HepG2 (cell line): Measurements from ENCODE around the gene VPS29. TPM values are rescaled to one million over a fixed set of nuclear protein-coding genes. Genes with fewer than 3 reads are reported as not detected.

Source experiments
- ATAC-seq: fragments of 200-7000 bp; cut with Tn5 transposase; 3 replicates; pipeline ENCODE4 v1.9.1; 2020; ENCODE audit warnings: mild to moderate bottlenecking, moderate library complexity
- BruUV-seq: library from RNA; stranded (reverse); fragments of 400-500 nt; replicated peaks from 2 replicates; lab custom pipeline; 2021; lab: Mats Ljungman, UMichigan
- CTCF ChIA-PET: fragments of 300-600 bp; formaldehyde crosslinking; extraction: SDS; loops from one replicate; lab custom pipeline; 2021; ENCODE audit warnings: low total read pairs, inconsistent platforms, low intra/inter-chr PET ratio; lab: Yijun Ruan, JAX
- POLR2A ChIA-PET: fragments of 350-600 bp; sonication (Branson Sonifier 250); formaldehyde crosslinking; loops from one replicate; lab custom pipeline; 2020; ENCODE audit warnings: antibody characterized with exemption, inconsistent platforms; lab: Yijun Ruan, JAX
- DNase-seq: peaks from one replicate; pipeline ENCODE4 v3.0.0-alpha.2; 2015; ENCODE audit warnings: low spot score
- FAIRE-seq: peaks from 3 replicates; lab custom pipeline; 2011; peaks lifted over from hg19 to GRCh38; lab: Jason Lieb, UNC
- H2AFZ ChIP-seq: one replicate; pipeline ENCODE4 v1.6.1; 2011; ENCODE audit warnings: low read length, inconsistent platforms
- H3K27ac ChIP-seq: fragments of 300-600 bp; 3 replicates; pipeline ENCODE4 v1.8.0; 2011; ENCODE audit warnings: mixed run types, mild to moderate bottlenecking, mixed read lengths, low read length, inconsistent platforms; ENCODE audit not compliant: insufficient read depth; ENCODE audit errors: extremely low read length
- H3K27me3 ChIP-seq, 2 experiments: fragments of 200-600 bp in 1 of 2; 2 replicates in 1 of 2; 3 replicates in 1 of 2; pipeline versions ENCODE4 v1.6.0 to v1.8.0; 2011; ENCODE audit warnings: low read length in 2 of 2, mild to moderate bottlenecking in 2 of 2, moderate library complexity in 2 of 2, inconsistent platforms in 1 of 2; ENCODE audit not compliant: insufficient read depth in 2 of 2, control insufficient read depth in 1 of 2
- H3K36me3 ChIP-seq, 2 experiments: fragments of 200-600 bp in 1 of 2; replicated peaks in 1 of 2; 2 replicates in 1 of 2; 3 replicates in 1 of 2; pipeline versions ENCODE4 v1.5.1 to v1.8.0; 2011; ENCODE audit warnings: low read length in 2 of 2, inconsistent platforms in 1 of 2; ENCODE audit not compliant: insufficient read depth in 2 of 2, control insufficient read depth in 1 of 2
- H3K4me1 ChIP-seq: 2 replicates; pipeline ENCODE4 v1.5.1; 2012; ENCODE audit warnings: low read length, inconsistent platforms; ENCODE audit not compliant: insufficient read depth
- H3K4me2 ChIP-seq: 2 replicates; pipeline ENCODE4 v1.6.0; 2011; ENCODE audit warnings: low read depth, low read length, inconsistent platforms
- H3K4me3 ChIP-seq, 3 experiments: fragments of 200-600 bp in 1 of 3; sonication (generic), shearing (Covaris generic) in 1 of 3; replicated peaks in 1 of 3; 2 replicates each; pipeline ENCODE4 v1.5.1; 2011 to 2016; ENCODE audit warnings: low read length in 3 of 3, inconsistent platforms in 2 of 3, low read depth in 2 of 3, mild to moderate bottlenecking in 2 of 3, control low read depth in 1 of 3, mixed read lengths in 1 of 3; ENCODE audit not compliant: insufficient read depth in 1 of 3
- H3K79me2 ChIP-seq: one replicate; pipeline ENCODE4 v1.6.1; 2011; ENCODE audit warnings: low read length, inconsistent platforms; ENCODE audit not compliant: insufficient read depth
- H3K9ac ChIP-seq: 2 replicates; pipeline ENCODE4 v1.6.0; 2011; ENCODE audit warnings: mild to moderate bottlenecking, low read depth, low read length, inconsistent platforms; ENCODE audit not compliant: insufficient read depth
- H3K9me3 ChIP-seq: 2 replicates; pipeline ENCODE4 v1.5.1; 2012; ENCODE audit warnings: mild to moderate bottlenecking, low read length
- H4K20me1 ChIP-seq: 2 replicates; pipeline ENCODE4 v1.6.0; 2011; ENCODE audit warnings: inconsistent platforms, mild to moderate bottlenecking, low read length, moderate library complexity; ENCODE audit not compliant: insufficient read depth
- EED ChIP-seq: sonication (generic); formaldehyde crosslinking; IDR thresholded peaks from 2 replicates; pipeline ENCODE4 v1.5.0; 2020; ENCODE audit warnings: mild to moderate bottlenecking, missing genetic modification reagents
- HOXA7 ChIP-seq: sonication (generic); formaldehyde crosslinking; IDR thresholded peaks from 2 replicates; pipeline ENCODE4 v1.8.1; 2022; ENCODE audit warnings: mild to moderate bottlenecking, missing genetic modification reagents, moderate library complexity
- MATR3 ChIP-seq: sonication (generic); formaldehyde crosslinking; IDR thresholded peaks from 2 replicates; pipeline ENCODE4 v1.4.0; 2020; ENCODE audit warnings: missing genetic modification reagents
- MIER3 ChIP-seq: IDR thresholded peaks from 2 replicates; pipeline ENCODE4 v1.6.1; 2016; ENCODE audit warnings: missing compliant biosample characterization, borderline replicate concordance
- SP4 ChIP-seq: sonication (generic); formaldehyde crosslinking; IDR thresholded peaks from 2 replicates; pipeline ENCODE4 v1.8.1; 2023; ENCODE audit warnings: mild to moderate bottlenecking, missing genetic modification reagents
- STAT5B ChIP-seq: sonication (generic); formaldehyde crosslinking; IDR thresholded peaks from 2 replicates; pipeline ENCODE4 v1.4.0; 2020; ENCODE audit warnings: missing genetic modification reagents
- TCF7 ChIP-seq: sonication (generic); IDR thresholded peaks from 2 replicates; pipeline ENCODE4 v1.6.1; 2016; ENCODE audit warnings: antibody characterized with exemption, low read depth
- TFDP1 ChIP-seq: IDR thresholded peaks from 2 replicates; pipeline ENCODE4 v1.6.1; 2016; ENCODE audit warnings: missing compliant biosample characterization, missing genetic modification reagents, borderline replicate concordance
- TFDP2 ChIP-seq: sonication (generic); formaldehyde crosslinking; IDR thresholded peaks from 2 replicates; pipeline ENCODE4 v1.4.0; 2020; ENCODE audit warnings: missing genetic modification reagents
- TOPORS ChIP-seq: sonication (generic); formaldehyde crosslinking; IDR thresholded peaks from 2 replicates; pipeline ENCODE4 v1.8.0; 2023; ENCODE audit warnings: mild to moderate bottlenecking, missing genetic modification reagents
- ZBTB33 ChIP-seq: sonication (generic); formaldehyde crosslinking; IDR thresholded peaks from 2 replicates; pipeline ENCODE4 v1.4.0; 2020; ENCODE audit warnings: missing genetic modification reagents
- ZFP1 ChIP-seq: IDR thresholded peaks from 2 replicates; pipeline ENCODE4 v1.6.1; 2016
- ZNF33B ChIP-seq: sonication (generic); formaldehyde crosslinking; IDR thresholded peaks from 2 replicates; pipeline ENCODE4 v1.5.1; 2020; ENCODE audit warnings: mild to moderate bottlenecking, missing genetic modification reagents
- ZNF44 ChIP-seq: sonication (generic); formaldehyde crosslinking; IDR thresholded peaks from 2 replicates; pipeline ENCODE4 v1.5.1; 2020; ENCODE audit warnings: mild to moderate bottlenecking, missing genetic modification reagents
- ZNF512B ChIP-seq: sonication (generic); formaldehyde crosslinking; IDR thresholded peaks from 2 replicates; pipeline ENCODE4 v1.5.1; 2020; ENCODE audit warnings: missing genetic modification reagents, mild to moderate bottlenecking, borderline replicate concordance
- WGBS: methylation state at CpG from one replicate; pipeline ENCODE4 v1.1.6; 2017; ENCODE audit warnings: low lambda C conversion rate; 5-methylcytosine and 5-hydroxymethylcytosine counted together
- in situ Hi-C: cut with HindIII; loops from 2 replicates; pipeline ENCODE4 v1.10.0; 2017; ENCODE audit warnings: low pct_unique_long_range_greater_than_20kb; ENCODE audit not compliant: extremely low pct_ligation_motif_present
- intact Hi-C: fragments of 100-400 bp; cut with micrococcal nuclease; formaldehyde crosslinking; loops from one replicate; pipeline ENCODE4 v1.10.0; 2022; ENCODE audit not compliant: unreplicated experiment
- polyA plus RNA-seq, 8 experiments: library from polyadenylated mRNA; depleted of rRNA in 3 of 8; stranded (reverse) in 7 of 8; unstranded in 1 of 8; fragments of >200 nt; fragmentation: Illumina TruSeq in 4 of 8; extraction: Trizol in 4 of 8; gene quantifications; 2 replicates each; pipeline versions ENCODE4 v1.2.1 to v1.2.3, GENCODE V29; 2011 to 2016; ENCODE audit warnings: low read depth in 4 of 8, missing spikeins in 1 of 8, mixed read lengths in 1 of 8; ENCODE audit not compliant: insufficient read depth in 1 of 8
- total RNA-seq, 5 experiments: library from RNA; depleted of rRNA; stranded (reverse); fragments of >200 nt; fragmentation: Illumina TruSeq; extraction: Trizol; gene quantifications; 2 replicates each; pipeline ENCODE4 v1.2.3, GENCODE V29; 2016; ENCODE audit warnings: low read depth in 1 of 5

Gene VPS29
- total and polyA plus RNA-seq, 2 of the 13 experiments (the other 11 are each of a cell fraction or from before 2014, with no cell fraction given), result 107 to 114 TPM

DNA sequence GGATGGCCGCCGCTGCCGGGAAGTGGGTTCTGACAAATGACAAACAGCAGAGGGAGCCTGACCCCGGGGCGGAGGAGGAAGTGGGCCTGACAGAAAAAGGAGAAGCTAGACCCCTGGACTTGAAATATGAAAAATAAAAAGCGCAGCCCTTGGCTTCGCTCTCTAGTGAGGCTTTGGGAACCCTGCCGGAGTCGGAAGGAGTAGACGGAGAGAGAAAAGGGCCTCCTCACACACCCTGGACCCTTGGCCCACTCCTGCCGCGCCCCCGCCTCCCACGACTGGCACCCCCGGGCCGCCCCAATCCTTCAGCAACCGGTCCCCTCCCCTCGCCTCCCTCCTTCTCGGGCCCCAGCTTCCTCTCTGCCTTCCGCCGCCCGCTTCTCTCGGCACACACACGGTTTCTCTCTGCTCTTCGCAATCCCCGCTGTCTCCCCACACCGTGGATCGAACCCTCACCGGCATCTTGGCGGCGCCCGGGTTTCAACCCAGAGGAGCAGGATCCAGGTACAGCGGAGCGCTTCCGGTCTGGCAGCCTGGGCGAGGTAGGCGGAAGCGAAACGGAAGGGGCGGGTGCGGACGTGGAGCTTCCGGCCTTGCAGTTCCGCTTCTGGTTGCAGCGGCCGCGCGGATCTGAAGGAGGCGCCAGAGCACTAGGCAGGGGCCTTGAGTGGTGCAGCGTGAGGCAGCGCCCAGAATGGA, 52.0 kb downstream of the VPS29 start, which contains the start of gene ARPC3:
ARPC3 (minus strand) TSS at position 539 of the 699 bp plus-strand sequence; CDS start at position 462, 77 bp downstream.
- Histone ChIP-seq H3K4me2 (peak within 1 kb of the TSS; percentile 73), H3K4me1 (peaks cover 40% of the 10 kb centered on the region), H3K27ac (peak within 1 kb of the TSS; percentile 87), H3K9me3 (no peaks in the 10 kb centered on the region), H3K27me3 (no peaks in the 10 kb centered on the region), H3K79me2 (peaks cover 28% of the 10 kb centered on the region), H3K4me3 (peak within 1 kb of the TSS; percentile 81 to 98 (median 95)), H4K20me1 (no peaks in the 10 kb centered on the region), H3K9ac (peak within 1 kb of the TSS; percentile 86), H2AFZ (no peak within 1 kb of the TSS), H3K36me3 (peaks cover 4 to 20% of the 10 kb centered on the region in 2 experiments)
- under 1% methylated on average over 32 of the region's 51 CpGs for WGBS
- peak; percentile 97 for ATAC-seq
- ChIA-PET POLR2A (interaction anchor here (0.6 to 2.9 kb wide), 15 partner anchors 16 to 359 kb away, joined by 3 to 49 read pairs (median 4); partner anchors contain the start of genes FAM216A, GPN3, RAD9B and TCTN1), CTCF (interaction anchor here (0.8 to 1.8 kb wide), 5 partner anchors 18 to 248 kb away, joined by 4 to 15 read pairs (median 6); partner anchors contain the start of gene GPN3)
- TSS peak; percentile 81 for BruUV-seq
- in situ Hi-C loops (loop anchor here (5.0 to 25.0 kb wide), 2 partner anchors 152 to 338 kb away; partner anchors contain the start of gene IFT81), intact Hi-C loops (loop anchor here (1.0 to 5.0 kb wide), 4 partner anchors 19 to 150 kb away; partner anchors contain the start of genes FAM216A, GPN3, RAD9B and VPS29)
- peak; percentile 90 for FAIRE-seq
- DNase-seq, result peak; percentile 90
- TF ChIP-seq ZNF44 (CRISPR knock-in tag), result peak; percentile 84; the same call in 1 of the 2 replicates
- TF ChIP-seq TFDP1 (CRISPR knock-in tag), result peak; percentile 61; the same call in 1 of the 2 replicates
- 0 out of 2 replicates have a peak, but pooled peaks have one; percentile 67 for TF ChIP-seq ZNF33B
- 0 out of 2 replicates have a peak, but pooled peaks have one; percentile 51 for TF ChIP-seq ZBTB33
- TF ChIP-seq MATR3, result no peak
- TF ChIP-seq STAT5B (CRISPR knock-in tag), result no peak
- no peak for TF ChIP-seq TOPORS (CRISPR knock-in tag)
- no peak for TF ChIP-seq HOXA7 (CRISPR knock-in tag)
- peak; percentile 52; the same call in 1 of the 2 replicates for TF ChIP-seq MIER3
- TF ChIP-seq ZNF512B, result 0 out of 2 replicates have a peak, but pooled peaks have one; percentile 32
- peak; percentile 77 for TF ChIP-seq SP4 (CRISPR knock-in tag)
- TF ChIP-seq ZFP1 (CRISPR knock-in tag), result no peak
- peak; percentile 51; the same call in 1 of the 2 replicates for TF ChIP-seq EED (CRISPR knock-in tag)
- TF ChIP-seq TCF7, result no peak
- TF ChIP-seq TFDP2 (CRISPR knock-in tag), result 0 out of 2 replicates have a peak, but pooled peaks have one; percentile 31
